Neuronal stem cell (in vitro differentiated cells): ENCODE data around the gene B4GALT5.
A peak's percentile ranks its signal among the peaks of the same experiment; 100 is the strongest.
"Not testable (repeated sequence)": the region's sequence is repeated elsewhere in the genome, so short reads cannot be mapped to it uniquely, and the experiment has no call there.

Experiments used
- DNase-seq: peaks from one replicate; pipeline ENCODE4 v3.0.0-alpha.2; 2013; ENCODE audit warnings: low spot score
- H2AFZ ChIP-seq: one replicate; pipeline ENCODE4 v1.6.1; 2013; ENCODE audit warnings: mild to moderate bottlenecking, low read length, inconsistent platforms
- H2AK5ac ChIP-seq: 2 replicates; pipeline ENCODE4 v1.6.1; 2013; ENCODE audit warnings: low read depth, mild to moderate bottlenecking, inconsistent platforms, low read length, moderate library complexity, mixed read lengths
- H2BK120ac ChIP-seq: 2 replicates; pipeline ENCODE4 v1.6.1; 2013; ENCODE audit warnings: low read depth, mild to moderate bottlenecking, inconsistent platforms, low read length, moderate library complexity, mixed read lengths
- H2BK12ac ChIP-seq: one replicate; pipeline ENCODE4 v1.6.1; 2013; ENCODE audit warnings: low read length, inconsistent platforms
- H2BK15ac ChIP-seq: 2 replicates; pipeline ENCODE4 v1.6.1; 2013; ENCODE audit warnings: mild to moderate bottlenecking, low read length, inconsistent platforms, mixed read lengths
- H2BK5ac ChIP-seq: one replicate; pipeline ENCODE4 v1.6.1; 2013; ENCODE audit warnings: inconsistent platforms, mild to moderate bottlenecking, low read length, moderate library complexity
- H3K14ac ChIP-seq: one replicate; pipeline ENCODE4 v1.6.1; 2013; ENCODE audit warnings: low read length, inconsistent platforms
- H3K18ac ChIP-seq: 2 replicates; pipeline ENCODE4 v1.6.1; 2013; ENCODE audit warnings: low read length, inconsistent platforms
- H3K23ac ChIP-seq: 2 replicates; pipeline ENCODE4 v1.6.1; 2013; ENCODE audit warnings: low read depth, mild to moderate bottlenecking, mixed read lengths, low read length, inconsistent platforms; ENCODE audit not compliant: poor library complexity
- H3K27ac ChIP-seq: replicated peaks from 3 replicates; pipeline ENCODE4 v1.5.1; 2013; ENCODE audit warnings: low read length, inconsistent platforms
- H3K27me3 ChIP-seq, 3 experiments: 2 replicates each; pipeline ENCODE4 v1.6.1; 2013; ENCODE audit warnings: low read length in 3 of 3, mild to moderate bottlenecking in 2 of 3, inconsistent platforms in 1 of 3, low read depth in 1 of 3, mixed read lengths in 1 of 3, moderate library complexity in 1 of 3; ENCODE audit not compliant: control insufficient read depth in 3 of 3, insufficient read depth in 3 of 3
- H3K36me3 ChIP-seq, 2 donors: replicated peaks in 1 of 2; 2 replicates each; pipeline ENCODE4 v1.6.1; 2013; ENCODE audit warnings: low read length in 2 of 2; ENCODE audit not compliant: control insufficient read depth in 2 of 2, insufficient read depth in 2 of 2
- H3K4ac ChIP-seq: 2 replicates; pipeline ENCODE4 v1.6.1; 2013; ENCODE audit warnings: inconsistent platforms, mild to moderate bottlenecking, low read length, moderate library complexity
- H3K4me1 ChIP-seq, 2 donors: 1 replicate in 1 of 2; 2 replicates in 1 of 2; pipeline ENCODE4 v1.6.1; 2013; ENCODE audit warnings: low read length in 2 of 2, low read depth in 1 of 2; ENCODE audit not compliant: control insufficient read depth in 2 of 2, insufficient read depth in 1 of 2
- H3K4me2 ChIP-seq: one replicate; pipeline ENCODE4 v1.6.1; 2013; ENCODE audit warnings: mild to moderate bottlenecking, low read length, inconsistent platforms; ENCODE audit not compliant: insufficient read depth, poor library complexity, severe bottlenecking
- H3K4me3 ChIP-seq, 2 donors: 2 replicates each; pipeline ENCODE4 v1.5.1; 2013; ENCODE audit warnings: low read length in 2 of 2, mild to moderate bottlenecking in 2 of 2, inconsistent platforms in 1 of 2, moderate library complexity in 1 of 2
- H3K79me1 ChIP-seq: one replicate; pipeline ENCODE4 v1.6.1; 2013; ENCODE audit warnings: low read depth, mild to moderate bottlenecking, inconsistent platforms, low read length, moderate library complexity
- H3K9ac ChIP-seq: one replicate; pipeline ENCODE4 v1.6.1; 2013; ENCODE audit warnings: mild to moderate bottlenecking, low read depth, low read length, inconsistent platforms; ENCODE audit not compliant: poor library complexity
- H3K9me3 ChIP-seq, 2 donors: replicated peaks in 1 of 2; 2 replicates each; pipeline versions ENCODE3 to v1.6.1; 2013; ENCODE audit warnings: low read length in 2 of 2, mild to moderate bottlenecking in 2 of 2, inconsistent platforms in 1 of 2, low read depth in 1 of 2, mixed read lengths in 1 of 2, moderate library complexity in 1 of 2; ENCODE audit not compliant: control insufficient read depth in 2 of 2, insufficient read depth in 1 of 2
- H4K8ac ChIP-seq: one replicate; pipeline ENCODE4 v1.6.1; 2013; ENCODE audit warnings: low read depth, mild to moderate bottlenecking, inconsistent platforms, low read length, moderate library complexity
- H4K91ac ChIP-seq: one replicate; pipeline ENCODE4 v1.6.1; 2013; ENCODE audit warnings: low read length, low read depth, mild to moderate bottlenecking, inconsistent platforms; ENCODE audit not compliant: poor library complexity
- WGBS, 2 donors: extraction: QIAGEN DNeasy Blood & Tissue Kit; methylation state at CpG; one replicate each; pipeline ENCODE4 v1.1.7; 2013; ENCODE audit warnings: missing lambda C conversion rate in 2 of 2, mixed read lengths in 1 of 2; ENCODE audit not compliant: insufficient read length in 2 of 2, insufficient replicate concordance in 1 of 2; ENCODE audit errors: extremely low coverage in 2 of 2; 5-methylcytosine and 5-hydroxymethylcytosine counted together

B4GALT5 gene

DNA sequence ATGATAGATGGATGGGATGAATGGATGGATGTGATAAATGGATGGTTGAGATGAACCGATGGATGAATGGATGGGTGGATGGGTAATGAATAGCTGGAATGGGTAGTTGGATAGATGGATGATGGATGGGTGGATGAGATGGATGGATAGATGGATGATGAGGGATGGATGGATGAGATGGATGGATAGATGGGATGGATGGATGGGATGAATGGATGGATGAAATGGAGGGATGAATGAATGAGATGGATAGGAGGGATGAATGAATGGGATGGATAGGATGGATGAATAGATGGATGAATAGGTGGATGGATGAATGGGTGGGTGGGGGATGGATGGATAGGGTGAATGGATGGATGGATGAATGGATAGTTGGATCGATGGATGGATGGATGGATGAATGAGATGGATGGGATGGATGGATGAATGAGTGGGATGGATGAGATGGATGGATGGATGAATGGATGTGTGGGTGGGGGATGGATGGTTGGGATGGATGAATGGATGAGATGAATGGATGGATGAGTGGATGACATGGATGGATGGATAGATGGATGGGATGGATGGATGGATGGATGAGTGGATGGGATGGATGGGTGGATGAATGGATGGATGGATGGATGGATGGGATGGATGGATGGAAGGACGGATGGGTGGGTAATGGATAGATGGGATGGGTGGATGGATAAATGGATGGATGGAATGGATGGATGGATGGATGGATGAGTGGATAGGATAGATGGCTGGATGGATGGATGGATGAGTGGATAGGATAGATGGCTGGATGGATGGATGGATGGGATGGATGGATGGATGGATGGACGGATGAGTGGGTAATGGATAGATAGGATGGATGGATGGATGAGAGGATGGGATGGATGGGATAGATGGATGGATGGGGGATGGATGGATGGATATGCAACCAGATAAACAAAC is 94.3 kb downstream of the B4GALT5 start:
- Histone ChIP-seq H3K4me3 (no peak overlapping the region), H3K36me3 (no peaks in the 10 kb centered on the region), H2BK5ac (no peak overlapping the region), H3K23ac (no peak overlapping the region), H2AK5ac (no peak overlapping the region), H2BK12ac (no peak overlapping the region), H3K4ac (no peak overlapping the region), H3K9ac (no peak overlapping the region), H2AFZ (no peak overlapping the region), H4K8ac (no peak overlapping the region), H3K79me1 (no peaks in the 10 kb centered on the region), H3K4me2 (no peak overlapping the region), H3K18ac (no peak overlapping the region), H2BK15ac (no peak overlapping the region), H3K27me3 (peaks cover 0 to 2% (median 0%) of the 10 kb centered on the region in 3 experiments), H3K9me3 (peaks cover 5 to 12% of the 10 kb centered on the region in 2 donors), H4K91ac (no peak overlapping the region), H3K14ac (no peak overlapping the region), H2BK120ac (no peak overlapping the region), H3K27ac (no peak overlapping the region), H3K4me1 (peaks cover 1 to 2% of the 10 kb centered on the region in 2 donors)
- 100% methylated on average over 3 to 4 of the region's 4 CpGs for WGBS, 2 donors
- no peak for DNase-seq

DNA sequence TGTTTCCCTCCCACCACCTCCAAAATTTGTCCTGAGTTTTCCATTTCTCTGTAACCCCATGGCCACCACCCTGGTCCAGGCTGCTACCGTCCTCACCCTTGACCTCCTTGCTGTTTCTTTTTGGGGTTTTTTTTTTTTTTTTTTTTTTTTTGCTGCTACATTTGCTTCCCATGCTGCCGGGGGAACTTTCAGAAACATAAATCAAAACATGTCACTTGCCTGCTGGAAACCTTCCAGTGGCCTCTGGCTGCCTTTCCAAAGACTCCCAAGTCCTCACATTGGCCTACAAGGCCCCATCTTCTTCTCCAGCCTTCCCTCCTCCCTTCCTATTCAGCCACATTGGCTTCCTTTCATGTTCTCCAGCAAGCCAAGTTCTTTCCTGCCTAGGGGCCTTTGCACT is 95.4 kb downstream of the B4GALT5 start:
- H3K9me3 ChIP-seq, result peaks cover 5 to 12% of the 10 kb centered on the region in 2 donors
- H3K27me3 ChIP-seq, result peaks cover 0 to 2% (median 0%) of the 10 kb centered on the region in 3 experiments
- no peak overlapping the region for H2AK5ac ChIP-seq
- no peak overlapping the region for H3K23ac ChIP-seq
- no peak overlapping the region for H2BK12ac ChIP-seq
- peaks cover 1 to 2% of the 10 kb centered on the region in 2 donors for H3K4me1 ChIP-seq
- no peak overlapping the region for H3K4me3 ChIP-seq
- no peak overlapping the region for H3K9ac ChIP-seq
- H3K18ac ChIP-seq, result no peak overlapping the region
- H3K27ac ChIP-seq, result no peak overlapping the region
- no peak overlapping the region for H2BK120ac ChIP-seq
- no peak overlapping the region for H2BK15ac ChIP-seq
- H2BK5ac ChIP-seq, result no peak overlapping the region
- no peaks in the 10 kb centered on the region for H3K36me3 ChIP-seq
- no peak overlapping the region for H2AFZ ChIP-seq
- H3K14ac ChIP-seq, result no peak overlapping the region
- H4K8ac ChIP-seq, result no peak overlapping the region
- no peak for DNase-seq
- H3K4ac ChIP-seq, result no peak overlapping the region
- WGBS, 2 donors, result no CpG with 5 or more reads among the region's 2 CpGs
- H4K91ac ChIP-seq, result no peak overlapping the region
- no peaks in the 10 kb centered on the region for H3K79me1 ChIP-seq
- no peak overlapping the region for H3K4me2 ChIP-seq

DNA sequence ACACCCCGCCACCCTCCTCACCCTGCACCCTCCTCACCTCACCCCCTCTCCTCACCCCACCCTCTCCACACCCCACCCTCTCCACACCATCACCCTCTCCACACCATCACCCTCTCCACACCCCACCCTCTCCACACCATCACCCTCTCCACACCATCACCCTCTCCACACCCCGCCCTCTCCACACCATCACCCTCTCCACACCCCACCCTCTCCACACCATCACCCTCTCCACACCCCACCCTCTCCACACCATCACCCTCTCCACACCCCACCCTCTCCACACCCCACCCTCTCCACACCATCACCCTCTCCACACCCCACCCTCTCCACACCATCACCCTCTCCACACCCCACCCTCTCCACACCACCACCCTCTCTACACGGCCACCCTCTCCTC is 96.3 kb downstream of the B4GALT5 start:
- H2BK15ac ChIP-seq, H2BK12ac ChIP-seq, H3K4me1 ChIP-seq, H3K27ac ChIP-seq, H3K79me1 ChIP-seq, H3K9me3 ChIP-seq, H3K23ac ChIP-seq, H3K4me2 ChIP-seq, H3K4me3 ChIP-seq, H3K36me3 ChIP-seq, H2AFZ ChIP-seq, H3K27me3 ChIP-seq, H3K14ac ChIP-seq, H2BK120ac ChIP-seq, H2BK5ac ChIP-seq, H3K4ac ChIP-seq, H4K91ac ChIP-seq, H3K9ac ChIP-seq, H3K18ac ChIP-seq, H2AK5ac ChIP-seq, DNase-seq, H4K8ac ChIP-seq: not testable (repeated sequence)
- WGBS, 2 donors, result no CpG with 5 or more reads among the region's 3 CpGs

DNA sequence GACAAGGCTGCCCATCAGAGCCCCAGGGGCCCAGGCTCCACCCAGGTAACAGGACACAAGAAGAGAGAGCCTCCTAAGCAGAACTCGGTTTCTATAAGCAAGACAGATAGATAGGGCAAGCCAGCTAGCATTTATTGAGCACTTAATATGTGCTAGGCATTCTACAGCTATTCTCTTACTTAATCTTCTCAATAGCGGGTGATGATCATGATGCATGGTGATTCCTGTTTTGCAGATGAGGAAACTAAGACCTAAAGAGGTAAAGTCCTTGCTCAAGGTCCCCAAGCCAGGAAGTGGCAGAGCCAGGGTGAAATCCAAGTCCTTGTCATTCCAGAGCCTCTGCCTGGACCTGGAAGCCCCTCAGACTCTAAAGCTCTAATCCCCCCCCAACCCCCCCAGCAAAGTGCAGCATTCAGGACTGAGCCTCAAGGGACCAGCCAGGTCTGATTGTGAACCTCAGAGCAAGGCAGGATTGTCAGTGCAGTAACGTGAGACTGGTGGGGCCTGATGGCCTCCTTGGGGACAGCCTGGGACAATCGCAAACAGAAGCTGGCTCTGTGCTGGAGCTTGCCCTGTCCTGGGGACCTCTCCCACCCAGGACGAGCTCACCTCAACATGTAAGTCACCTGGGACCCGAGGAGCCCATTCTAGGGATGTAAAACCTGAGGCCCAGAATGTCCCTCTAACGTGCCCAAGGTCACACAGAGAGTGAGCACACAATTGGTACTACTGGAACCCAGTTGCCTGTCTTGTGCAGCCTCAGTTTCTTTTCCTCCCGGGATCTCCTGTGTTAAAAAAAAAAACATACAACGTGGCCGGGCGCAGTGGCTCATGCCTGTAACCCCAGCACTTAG is 97.3 kb downstream of the B4GALT5 start:
- peak overlapping the region; percentile 90 for H2AK5ac ChIP-seq

More for the DNA sequence above, 97.3 kb downstream of the B4GALT5 start:
- Histone ChIP-seq H2AFZ (no peak overlapping the region), H3K27me3 (peaks cover 0 to 2% (median 0%) of the 10 kb centered on the region in 3 experiments), H2BK12ac (no peak overlapping the region), H4K8ac (no peak overlapping the region), H3K4ac (no peak overlapping the region), H3K4me2 (no peak overlapping the region), H3K79me1 (no peaks in the 10 kb centered on the region), H3K14ac (no peak overlapping the region), H2BK120ac (no peak overlapping the region), H2BK15ac (peak overlapping the region; percentile 95), H4K91ac (no peak overlapping the region), H3K4me3 (no peak overlapping the region), H3K9me3 (peaks cover 0 to 5% of the 10 kb centered on the region in 2 donors), H2BK5ac (no peak overlapping the region), H3K18ac (peak overlapping the region; percentile 51), H3K27ac (no peak overlapping the region), H3K23ac (no peak overlapping the region), H3K4me1 (peaks cover 1 to 2% of the 10 kb centered on the region in 2 donors), H3K36me3 (no peaks in the 10 kb centered on the region), H3K9ac (peak overlapping the region; percentile 13)
- no CpG with 5 or more reads among the region's 11 CpGs for WGBS, 2 donors
- no peak for DNase-seq
